GM18505 (cell line): ENCODE data around the gene PA2G4.

ENCODE experiments used
- ATAC-seq: cut with Tn5 transposase; IDR thresholded peaks from one replicate; pipeline ENCODE4 v1.9.1; 2021; ENCODE audit not compliant: unreplicated experiment
- POLR2A ChIP-seq: IDR thresholded peaks from 4 replicates; pipeline ENCODE4 v1.6.1; 2011; ENCODE audit warnings: borderline replicate concordance; ENCODE audit not compliant: insufficient read depth, insufficient read length; ENCODE audit errors: extremely low read depth

PA2G4 gene

DNA sequence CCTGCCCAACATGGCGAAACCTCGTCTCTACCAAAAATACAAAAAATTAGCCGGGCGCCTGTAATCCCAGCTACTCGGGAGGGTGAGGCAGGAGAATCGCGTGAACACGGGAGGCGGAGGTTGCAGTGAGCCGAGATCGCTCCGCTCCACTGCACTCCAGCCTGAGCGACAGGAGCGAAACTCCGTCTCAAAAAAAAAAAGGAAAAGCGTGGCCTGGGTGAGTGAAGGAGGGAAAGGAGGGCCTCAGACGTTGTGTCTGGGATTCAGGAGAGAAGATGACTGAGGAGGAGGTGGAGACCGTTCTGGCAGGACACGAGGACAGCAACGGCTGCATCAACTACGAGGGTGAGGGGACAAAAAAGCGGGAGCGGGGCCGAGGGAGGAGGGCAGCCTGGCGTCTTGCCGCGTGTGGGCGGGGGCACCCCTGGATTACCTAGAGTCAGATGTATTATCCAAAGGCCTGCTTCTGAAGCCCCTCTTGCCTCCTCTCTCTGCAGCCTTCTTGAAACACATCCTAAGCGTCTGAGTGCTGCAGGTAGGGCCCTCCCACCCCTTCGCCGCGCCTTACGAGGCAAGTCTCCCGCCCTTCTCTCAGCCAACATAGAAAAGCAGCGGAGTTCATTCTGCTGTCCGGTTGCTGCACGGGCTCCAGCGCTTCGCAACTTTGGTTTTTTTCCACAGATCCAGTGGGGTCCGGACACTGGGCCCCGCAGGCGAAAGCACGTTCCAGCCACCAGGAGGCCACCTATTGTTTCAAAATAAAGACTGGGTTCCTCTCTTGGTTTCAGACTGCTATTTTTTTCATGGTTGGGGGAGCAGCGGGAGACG lies 53.1 kb downstream of the PA2G4 start:
- TF ChIP-seq POLR2A: no peak
- peak; percentile 36 for ATAC-seq

DNA sequence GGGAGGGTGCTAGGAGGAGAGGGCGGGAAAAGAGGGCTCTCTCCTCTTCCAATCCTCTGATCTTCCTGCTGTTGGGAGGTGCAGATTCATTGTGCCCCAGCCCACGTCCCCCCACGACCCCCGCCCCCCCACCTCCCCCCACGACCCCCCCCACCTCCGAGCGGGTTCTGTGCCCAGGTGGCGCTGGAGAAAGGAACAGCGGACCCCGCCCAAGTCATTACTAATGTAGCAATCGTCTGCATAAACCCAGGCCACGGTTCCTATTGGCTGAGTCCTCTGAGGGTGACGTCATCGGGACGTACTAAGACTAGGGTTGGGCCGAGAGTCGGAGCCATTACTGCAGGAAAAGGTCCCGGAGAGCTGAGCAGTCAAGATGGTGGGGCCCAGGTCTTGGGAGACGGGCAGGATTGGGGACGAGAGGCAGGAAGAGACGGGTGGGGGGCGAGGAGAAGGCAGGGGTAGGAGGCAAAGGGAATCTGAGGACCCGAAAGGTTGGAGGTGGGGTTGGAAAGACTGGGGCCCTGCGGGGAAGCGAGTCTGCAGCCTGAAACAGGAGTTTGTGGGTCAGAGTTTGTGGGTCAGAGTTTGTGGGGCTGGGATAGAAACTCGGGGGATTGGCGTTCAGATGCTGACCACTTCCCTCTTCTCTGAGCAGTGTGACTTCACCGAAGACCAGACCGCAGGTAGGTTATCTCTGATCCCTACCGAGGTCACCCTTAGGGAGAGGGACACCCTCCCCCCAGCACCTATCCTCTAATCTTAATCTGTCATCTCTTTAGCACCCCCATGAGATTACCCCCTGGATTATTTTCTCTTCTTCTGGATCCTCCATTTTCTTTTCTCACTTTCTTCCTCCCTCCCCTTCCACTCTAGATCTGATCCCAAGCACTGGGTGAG lies 53.9 kb downstream of the PA2G4 start, which contains the start of gene MYL6:
TSS of gene MYL6 (plus strand) at position 331 of the 897 bp plus-strand sequence. CDS start at position 374, 43 bp downstream.
- TF ChIP-seq POLR2A: peak; percentile 99
- ATAC-seq: peak; percentile 72

DNA sequence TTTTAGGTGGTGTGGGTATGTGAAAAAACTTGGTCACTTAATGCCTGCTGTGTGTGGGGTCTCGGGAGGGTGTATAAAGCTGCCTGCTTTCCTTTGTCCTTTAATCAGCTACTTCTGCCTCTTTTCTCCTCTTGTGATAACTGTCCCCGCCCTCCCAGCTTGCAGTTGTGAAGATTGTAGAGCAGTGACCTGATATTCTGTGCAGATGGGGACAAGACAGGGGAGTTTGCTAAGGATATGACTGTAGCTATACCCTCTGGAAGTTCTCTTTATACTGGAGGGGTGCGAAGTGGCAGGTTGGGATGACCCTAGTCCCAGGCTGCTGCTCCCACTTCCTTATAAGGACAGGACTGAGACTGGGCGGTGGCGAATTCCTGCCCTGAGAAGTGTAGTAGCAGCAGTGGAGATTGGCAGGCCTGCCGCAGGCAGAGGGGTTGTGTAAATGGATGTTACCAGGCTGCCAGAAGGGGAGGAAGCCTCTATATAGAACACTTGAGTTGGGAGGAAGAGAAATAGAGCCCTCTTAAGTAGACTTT lies 54.6 kb downstream of the PA2G4 start:
- no peak for ATAC-seq
- peak; percentile 34 for TF ChIP-seq POLR2A

DNA sequence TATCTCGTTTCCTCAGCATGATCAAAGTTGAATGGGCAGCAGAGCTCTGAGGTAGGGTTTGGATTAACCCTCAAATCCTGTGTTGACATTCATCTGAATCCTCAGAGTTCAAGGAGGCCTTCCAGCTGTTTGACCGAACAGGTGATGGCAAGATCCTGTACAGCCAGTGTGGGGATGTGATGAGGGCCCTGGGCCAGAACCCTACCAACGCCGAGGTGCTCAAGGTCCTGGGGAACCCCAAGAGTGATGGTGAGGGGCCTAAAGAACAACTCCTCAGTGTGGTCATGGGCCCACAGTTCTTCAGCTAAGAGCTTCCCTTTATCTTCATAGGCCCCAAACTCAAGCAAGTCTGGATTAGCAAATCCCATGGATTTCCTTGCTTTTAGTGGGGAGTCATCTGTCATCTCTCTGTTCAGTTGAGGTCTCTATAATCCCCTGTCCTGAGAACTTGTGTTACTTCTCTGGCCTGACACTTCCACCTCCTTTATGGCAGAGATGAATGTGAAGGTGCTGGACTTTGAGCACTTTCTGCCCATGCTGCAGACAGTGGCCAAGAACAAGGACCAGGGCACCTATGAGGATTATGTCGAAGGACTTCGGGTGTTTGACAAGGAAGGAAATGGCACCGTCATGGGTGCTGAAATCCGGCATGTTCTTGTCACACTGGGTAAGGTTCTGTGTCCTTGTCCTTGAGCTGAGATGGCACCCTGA lies 55.3 kb downstream of the PA2G4 start:
- ATAC-seq: no peak
- TF ChIP-seq POLR2A: peak; percentile 7

DNA sequence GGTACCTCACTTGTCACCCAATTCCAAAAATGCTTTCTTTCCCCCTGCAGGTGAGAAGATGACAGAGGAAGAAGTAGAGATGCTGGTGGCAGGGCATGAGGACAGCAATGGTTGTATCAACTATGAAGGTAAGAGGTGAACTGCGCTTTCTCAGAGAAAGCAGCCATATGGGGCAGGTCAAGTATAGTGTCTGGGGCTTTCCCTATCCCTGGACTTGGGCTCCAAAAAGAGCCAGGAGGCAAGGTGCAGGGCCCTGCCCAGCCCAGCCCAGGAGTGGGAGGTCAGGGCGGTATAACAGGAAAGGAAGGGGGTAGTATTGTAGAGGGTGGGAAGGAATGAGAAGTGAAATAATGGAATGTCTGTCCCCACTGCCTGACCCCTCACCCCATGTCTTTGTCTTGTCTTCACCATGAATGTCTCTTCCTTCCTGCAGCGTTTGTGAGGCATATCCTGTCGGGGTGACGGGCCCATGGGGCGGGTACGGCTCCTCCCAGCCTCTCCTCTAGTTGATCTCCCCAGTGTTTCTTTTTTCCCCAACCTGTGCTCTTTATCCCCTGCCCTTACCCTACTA lies 55.9 kb downstream of the PA2G4 start:
- TF ChIP-seq POLR2A: peak; percentile 49
- no peak for ATAC-seq

DNA sequence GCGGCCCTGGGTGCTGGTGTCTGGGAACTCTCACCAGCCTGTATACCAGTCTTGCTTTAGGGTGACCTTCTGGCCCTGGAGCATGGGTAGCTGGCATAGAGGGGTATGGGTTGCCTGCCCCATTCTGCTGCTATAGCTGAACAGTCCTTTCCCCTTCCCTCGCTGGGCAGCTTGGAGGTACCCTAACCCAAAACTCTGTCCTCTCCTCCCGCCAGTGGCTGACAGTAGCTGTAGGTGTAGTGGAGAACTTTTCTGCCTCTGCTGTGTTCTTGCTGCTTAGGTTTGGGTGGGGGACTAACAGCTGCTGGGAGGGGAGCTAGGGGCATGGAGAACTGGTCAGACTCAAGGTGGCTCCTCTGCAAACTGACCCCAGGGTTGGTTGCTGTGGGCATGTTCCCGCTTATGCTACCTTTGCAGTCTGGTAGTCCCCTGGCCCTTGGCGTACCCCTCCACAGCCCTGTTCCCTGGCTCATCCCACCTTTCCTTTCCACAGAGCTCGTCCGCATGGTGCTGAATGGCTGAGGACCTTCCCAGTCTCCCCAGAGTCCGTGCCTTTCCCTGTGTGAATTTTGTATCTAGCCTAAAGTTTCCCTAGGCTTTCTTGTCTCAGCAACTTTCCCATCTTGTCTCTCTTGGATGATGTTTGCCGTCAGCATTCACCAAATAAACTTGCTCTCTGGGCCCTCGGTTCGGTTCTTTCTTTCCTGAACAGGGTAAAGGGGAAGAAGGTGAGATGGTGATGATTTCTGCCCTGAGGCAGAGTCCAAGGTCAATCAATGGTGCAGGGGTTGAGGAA lies 56.7 kb downstream of the PA2G4 start:
- TF ChIP-seq POLR2A: peak; percentile 38
- no peak for ATAC-seq

DNA sequence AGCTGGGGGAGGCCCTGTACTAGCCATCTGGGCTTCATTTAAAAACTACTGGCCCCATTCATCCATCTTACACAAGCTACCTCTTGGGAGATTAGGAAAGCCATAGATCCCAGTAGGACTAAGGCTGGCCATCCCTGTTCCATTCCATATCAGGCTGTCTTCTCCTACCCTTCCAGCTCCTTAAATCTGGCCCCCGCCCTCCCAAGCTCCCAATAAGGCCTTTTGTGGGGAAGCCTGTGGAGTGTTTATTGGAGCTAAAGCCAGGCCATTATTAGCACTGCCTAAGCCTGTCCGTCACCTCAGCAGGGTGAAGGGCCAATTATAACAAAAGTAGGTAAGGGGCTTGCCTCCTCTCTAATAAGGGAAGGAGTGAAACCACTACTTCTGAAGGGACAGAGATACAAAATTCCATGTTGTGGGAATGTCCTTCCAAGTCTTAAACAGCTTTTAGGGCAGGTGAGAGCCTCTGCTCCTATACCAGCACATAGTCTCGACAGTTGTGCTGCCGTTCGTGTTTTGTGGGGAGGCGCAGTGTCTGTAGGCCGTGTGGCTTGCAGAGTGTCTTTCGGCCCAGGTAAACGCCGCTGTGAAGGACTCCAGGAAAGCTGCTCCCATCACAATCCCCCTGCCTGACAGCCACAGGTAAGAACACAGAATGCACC lies 57.5 kb downstream of the PA2G4 start:
- TF ChIP-seq POLR2A: no peak
- no peak for ATAC-seq

DNA sequence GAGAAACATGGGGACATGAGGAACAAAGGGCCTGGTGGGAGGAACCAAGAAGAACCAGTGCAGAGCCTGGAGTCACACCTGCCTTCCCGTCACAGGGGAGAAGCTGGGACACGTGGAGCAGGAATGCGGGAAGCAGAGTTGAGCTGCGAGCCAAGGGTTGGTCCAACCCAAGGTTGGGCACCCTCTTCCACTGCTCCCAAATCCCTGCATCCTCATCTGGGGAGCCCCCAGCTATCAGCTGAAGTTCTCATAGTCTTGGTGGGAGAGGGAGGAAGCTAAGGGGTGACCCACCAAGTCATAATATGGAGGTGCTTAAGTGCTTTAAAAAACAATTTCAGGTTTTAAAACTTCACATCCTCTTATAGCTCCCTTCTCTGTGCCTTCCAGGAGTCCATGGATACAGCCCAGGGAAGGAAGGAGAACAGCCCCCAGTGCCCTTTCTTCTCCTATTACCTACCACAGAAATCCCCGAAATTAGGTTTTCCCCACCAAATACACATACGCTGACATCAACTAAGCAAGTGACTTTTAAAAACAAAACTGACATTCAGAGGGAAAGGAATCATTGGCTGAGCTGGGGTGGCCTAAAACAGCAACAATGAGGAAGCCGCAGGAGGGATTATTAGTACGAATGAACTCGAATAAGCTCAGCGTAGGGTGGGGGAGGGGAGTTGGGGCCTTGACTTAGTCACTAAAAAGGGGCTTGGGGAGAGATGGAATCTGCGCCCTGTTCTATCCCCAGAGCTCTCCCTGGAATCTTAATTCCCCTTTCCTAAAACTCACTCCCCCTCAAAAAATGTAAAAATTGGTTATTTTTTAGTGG lies 58.3 kb downstream of the PA2G4 start:
- TF ChIP-seq POLR2A: peak; percentile 27
- ATAC-seq: no peak
